GM18951 (cell line): ENCODE measurements around the gene LIN7C.
"Not testable (repeated sequence)": the region's sequence is repeated elsewhere in the genome, so short reads cannot be mapped to it uniquely, and the experiment has no call there.

Experiments
- POLR2A ChIP-seq: IDR thresholded peaks from 4 replicates; pipeline ENCODE4 v1.6.1; 2011; ENCODE audit warnings: mild to moderate bottlenecking; ENCODE audit not compliant: insufficient read length, insufficient read depth; ENCODE audit errors: extremely low read depth
- in situ Hi-C: fragments of 300-500 bp; cut with MboI; formaldehyde crosslinking; loops from one replicate; pipeline ENCODE4 v1.12.0; 2022; ENCODE audit warnings: low sequenced_read_pairs, mixed read lengths, inconsistent platforms; ENCODE audit not compliant: unreplicated experiment

LIN7C gene

DNA sequence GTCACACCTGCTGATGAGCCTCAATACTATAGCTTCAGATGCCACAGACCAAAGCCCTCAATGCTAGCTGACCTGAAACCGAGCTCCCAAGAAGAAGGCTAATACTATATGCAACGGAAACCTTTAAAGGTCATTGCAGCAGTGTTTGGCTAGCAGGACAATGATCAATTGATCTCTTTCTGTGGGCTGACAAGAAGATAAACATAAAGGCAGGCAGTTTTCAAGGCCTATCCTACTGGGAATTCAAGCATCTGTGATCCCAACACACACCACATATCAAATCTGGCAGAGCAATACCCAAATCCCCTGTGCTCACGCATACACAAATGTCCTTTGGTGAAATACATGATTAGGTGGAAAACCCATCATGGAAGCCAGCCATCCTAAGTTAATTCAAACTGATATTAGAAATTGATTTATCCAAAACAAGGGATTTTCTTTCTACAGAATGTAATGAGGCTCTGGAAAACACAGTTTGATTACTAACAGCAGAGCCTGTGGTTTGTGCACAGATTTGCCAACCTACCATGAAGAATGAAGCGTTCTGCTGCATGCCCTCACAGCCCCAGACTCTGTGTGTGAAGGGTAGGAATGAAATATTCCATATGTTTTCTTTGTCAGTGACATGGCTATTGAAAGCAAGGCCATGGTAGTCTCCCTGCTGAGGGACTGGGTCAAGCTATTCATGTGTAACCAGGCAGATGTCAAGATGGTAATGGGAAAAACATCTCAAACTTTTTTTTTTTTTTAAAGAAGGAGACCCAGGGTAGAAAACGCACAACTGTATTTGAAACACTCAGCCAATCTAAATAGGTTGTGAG lies 46.2 kb downstream of the LIN7C start:
- TF ChIP-seq POLR2A, result no peak
- in situ Hi-C loops, result no loop called here

DNA sequence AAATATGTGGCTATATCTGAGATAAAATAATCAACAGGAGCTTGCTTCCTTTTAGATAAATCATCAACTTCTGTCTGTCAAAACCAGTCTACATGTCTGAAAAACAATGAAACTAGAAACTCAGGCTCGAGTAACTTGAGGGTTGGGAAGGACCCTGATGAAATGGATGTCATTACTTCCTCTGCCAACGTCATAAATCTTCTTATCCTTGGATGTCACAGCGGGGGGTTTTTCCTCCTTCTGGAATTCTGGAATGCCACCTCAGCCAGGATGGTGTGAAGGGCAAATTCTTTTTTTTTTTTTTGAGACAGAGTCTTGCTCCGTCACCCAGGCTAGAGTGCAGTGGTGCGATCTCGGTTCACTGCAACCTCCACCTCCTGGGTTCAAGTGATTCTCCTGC lies 47.4 kb downstream of the LIN7C start:
- in situ Hi-C loops, result no loop called here

DNA sequence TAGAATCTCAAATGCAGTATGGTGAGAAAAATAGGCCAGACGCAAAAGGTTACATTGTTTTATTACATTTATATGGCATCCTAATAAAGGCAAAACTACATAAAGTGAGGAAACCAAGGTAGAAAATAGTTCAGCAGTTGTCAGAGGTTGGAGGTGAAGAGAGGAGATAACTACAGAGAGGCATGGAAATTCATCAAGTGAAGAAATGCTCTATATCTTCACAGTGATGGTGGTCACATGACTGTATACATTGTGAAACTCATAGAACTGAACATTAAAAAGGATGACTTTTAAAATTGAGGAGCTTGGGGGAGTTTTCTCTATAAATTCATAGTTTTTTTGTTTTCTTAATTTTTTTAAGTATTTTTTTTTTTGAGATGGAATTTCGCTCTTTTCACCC lies 48.4 kb downstream of the LIN7C start:
- TF ChIP-seq POLR2A, result no peak
- in situ Hi-C loops, result no loop called here

More for the DNA sequence above, 47.4 kb downstream of the LIN7C start:
- no peak for TF ChIP-seq POLR2A

DNA sequence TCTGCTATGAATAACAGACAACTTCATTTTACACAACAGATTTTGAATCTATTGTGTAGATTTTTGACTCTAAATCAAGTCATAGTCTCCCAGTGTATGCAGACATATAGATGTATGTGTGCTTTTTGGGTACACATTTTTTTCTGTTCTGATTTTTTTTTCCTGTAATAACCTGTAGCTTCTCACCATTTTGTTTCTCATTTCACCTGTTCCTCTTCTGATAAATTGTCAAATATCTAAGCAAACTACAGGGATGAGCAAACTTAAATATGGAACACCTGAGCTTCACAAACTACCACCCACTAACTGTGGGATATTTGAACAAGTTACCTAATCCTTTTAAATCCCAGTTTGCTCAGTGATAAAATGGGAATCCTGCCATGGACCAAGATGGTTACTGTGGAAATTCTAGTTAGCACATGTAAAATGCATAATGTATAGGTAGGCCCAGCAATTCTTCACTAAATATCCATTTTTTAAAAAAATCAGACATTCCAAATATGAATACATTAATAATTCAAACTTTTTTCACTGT lies 49.7 kb downstream of the LIN7C start:
- in situ Hi-C loops, result no loop called here
- no peak for TF ChIP-seq POLR2A

DNA sequence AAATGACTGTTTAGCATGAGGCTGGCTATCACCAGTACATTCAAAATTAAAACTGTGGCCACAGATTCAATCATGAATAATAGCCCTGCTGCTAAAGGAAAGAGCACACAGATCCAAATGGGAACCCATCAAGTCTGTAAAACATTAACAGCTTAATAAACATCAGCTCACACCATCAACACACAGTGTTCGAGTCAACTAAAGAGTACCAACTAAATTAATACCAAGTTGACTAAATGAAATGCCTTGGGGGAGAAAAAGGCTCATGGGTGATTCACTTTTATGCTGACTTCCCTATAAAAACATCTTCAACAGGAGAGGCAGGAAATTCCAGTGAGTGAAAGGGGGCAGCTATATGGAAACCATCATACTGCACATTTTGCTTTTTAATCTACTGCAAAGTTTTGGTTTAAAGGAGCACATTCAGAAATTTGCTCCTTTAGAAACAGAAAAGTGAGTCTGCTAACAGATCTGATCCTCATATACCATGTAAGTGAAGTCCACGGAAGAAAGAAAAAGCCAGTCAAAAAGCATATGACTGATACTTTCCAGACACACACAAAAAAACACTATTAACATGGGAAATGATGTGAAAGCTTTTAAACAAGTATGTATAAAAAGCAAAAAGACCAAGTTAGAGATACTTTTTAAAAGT lies 50.3 kb downstream of the LIN7C start:
- no peak for TF ChIP-seq POLR2A
- in situ Hi-C loops, result no loop called here

DNA sequence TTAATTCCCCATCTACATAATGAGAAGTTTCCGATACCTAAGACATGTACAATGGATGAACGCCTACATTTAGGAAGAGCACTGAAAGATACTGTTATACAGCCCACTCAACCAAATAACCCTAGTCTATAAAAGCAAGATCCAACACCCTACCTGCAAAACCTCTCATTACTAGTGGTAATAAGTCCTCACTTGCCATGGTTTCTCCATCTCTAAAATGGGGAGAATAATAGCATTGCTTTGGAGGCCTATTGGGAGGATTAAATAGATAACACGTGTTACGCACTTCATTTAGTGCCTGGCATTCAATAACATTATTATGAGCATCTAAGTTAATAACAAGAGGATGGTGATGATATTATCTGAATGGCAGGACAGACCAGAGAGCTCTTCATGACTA lies 50.9 kb downstream of the LIN7C start:
- in situ Hi-C loops, result no loop called here
- no peak for TF ChIP-seq POLR2A

DNA sequence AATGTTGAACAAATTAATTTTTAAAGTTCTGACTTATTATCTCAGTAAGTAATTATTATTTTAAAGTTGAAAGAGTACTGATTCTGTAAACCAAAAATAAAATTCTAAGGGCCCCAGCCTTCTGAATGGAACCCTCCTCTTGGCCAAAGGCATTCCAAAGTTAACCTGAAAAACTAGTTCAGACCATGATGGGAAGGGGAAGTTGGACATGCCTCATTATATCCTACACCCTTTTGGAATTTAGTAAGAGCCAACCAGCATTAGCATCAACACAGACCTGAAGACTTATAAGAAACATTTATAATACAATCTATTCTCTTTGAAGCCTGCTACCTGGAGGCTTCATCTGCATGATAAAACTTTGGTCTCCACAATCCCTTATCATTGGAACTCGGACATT lies 52.9 kb downstream of the LIN7C start:
- in situ Hi-C loops, result no loop called here
- no peak for TF ChIP-seq POLR2A

DNA sequence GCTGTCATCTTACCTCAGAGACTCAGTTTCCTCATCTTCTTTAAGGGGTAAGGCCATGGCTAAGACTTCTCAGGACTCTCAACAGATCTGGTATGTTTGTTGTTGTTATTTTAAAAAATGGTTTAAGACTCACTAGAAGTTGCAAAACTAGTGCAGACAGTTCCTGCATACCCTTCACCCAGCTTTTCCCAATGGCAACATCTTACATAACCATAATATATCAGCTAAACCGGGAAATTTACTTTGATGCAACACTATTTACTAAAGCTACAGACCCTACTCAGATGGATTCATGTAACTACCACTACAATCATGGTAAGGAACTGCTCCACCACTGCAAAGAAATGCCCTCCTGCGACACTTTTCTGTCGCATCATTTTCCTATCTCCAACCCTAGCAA lies 54.4 kb downstream of the LIN7C start:
- no peak for TF ChIP-seq POLR2A
- in situ Hi-C loops, result no loop called here

DNA sequence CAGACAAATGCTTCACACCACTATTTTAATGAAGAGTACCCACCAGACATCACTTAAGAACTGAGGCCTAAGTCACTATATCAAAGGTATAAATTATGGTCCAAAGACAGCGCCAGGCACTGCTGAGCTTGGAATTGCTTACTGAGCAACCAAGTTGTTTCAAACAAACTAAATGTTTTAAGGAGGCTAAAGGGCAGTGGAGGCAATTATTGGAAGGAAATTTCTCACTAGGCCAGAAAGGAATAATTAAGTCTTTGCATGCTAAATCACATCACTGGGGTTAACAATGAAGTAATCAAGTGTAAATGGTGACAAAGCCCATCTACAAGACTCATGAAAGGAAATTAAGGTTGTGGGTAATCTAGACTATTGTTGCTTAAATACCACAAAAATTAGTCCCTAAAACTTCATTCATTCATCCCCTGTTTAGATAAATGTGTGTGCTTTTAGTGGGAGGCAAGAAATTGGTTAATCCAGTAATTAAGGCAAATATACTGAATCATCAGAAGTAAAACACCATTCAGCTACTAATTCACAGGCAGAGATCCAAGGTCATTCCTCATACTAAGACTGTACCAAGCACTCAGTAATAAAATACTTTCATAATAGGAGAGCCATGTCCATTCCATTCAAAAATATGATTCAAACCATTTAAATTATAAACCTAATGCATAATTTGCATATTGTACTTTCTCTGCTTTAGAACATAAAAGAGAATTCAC lies 55.2 kb downstream of the LIN7C start:
- TF ChIP-seq POLR2A, result no peak
- in situ Hi-C loops, result no loop called here

DNA sequence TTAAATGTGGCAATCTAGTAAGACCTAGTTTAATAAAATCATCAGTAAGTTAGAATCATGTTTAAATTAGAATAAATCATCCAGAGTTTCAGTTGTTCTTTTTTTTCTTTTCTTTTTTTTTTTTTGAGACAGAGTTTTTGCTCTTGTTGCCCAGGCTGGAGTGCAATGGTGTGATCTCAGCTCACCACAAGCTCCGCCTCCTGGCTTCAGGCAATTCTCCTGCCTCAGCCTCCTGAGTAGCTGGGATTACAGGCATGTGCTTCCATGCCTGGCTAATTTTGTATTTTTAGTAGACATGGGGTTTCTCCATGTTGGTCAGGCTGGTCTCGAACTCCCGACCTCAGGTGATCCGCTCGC lies 58.4 kb downstream of the LIN7C start:
- in situ Hi-C loops, result not testable (repeated sequence)

DNA sequence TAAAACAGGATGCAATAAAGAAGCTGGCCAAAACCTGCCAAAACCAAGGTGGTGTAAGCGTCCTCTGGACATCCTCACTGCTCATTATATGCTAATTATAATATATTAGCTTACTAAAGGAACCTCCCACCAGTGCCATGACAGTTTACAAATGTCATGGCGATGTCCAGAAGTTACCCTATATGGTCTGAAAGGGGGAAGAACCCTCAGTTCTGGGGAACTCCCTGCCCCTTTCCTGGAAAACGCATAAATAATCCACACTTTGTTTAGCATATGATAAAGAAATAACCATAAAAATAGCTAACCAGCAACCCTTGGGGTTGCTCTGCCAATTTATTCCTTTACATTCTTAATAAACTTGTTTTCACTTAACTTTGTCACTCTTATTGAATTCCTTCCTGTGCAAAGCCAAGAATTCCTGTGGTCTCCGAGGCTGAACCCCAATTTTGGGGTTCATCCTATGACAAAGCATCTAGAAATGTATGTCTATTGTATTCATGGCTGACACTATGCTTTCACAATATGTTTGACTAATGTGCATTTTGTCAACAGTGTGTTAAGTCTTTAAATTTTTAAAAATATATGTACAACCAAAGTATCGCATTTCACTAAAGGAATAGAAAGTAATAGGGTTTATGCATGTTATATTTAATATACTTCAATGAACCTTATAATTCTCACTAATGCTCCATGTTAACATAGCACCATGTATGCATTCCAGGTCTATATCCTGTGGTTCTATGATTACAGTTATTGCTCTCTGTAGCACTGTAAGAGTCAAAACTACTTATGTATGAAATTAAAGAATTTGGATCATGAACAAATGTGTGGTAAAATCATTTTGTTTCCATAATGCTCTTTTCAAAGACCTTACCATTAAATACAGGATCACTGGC lies 59.0 kb downstream of the LIN7C start:
- in situ Hi-C loops, result no loop called here
- no peak for TF ChIP-seq POLR2A

DNA sequence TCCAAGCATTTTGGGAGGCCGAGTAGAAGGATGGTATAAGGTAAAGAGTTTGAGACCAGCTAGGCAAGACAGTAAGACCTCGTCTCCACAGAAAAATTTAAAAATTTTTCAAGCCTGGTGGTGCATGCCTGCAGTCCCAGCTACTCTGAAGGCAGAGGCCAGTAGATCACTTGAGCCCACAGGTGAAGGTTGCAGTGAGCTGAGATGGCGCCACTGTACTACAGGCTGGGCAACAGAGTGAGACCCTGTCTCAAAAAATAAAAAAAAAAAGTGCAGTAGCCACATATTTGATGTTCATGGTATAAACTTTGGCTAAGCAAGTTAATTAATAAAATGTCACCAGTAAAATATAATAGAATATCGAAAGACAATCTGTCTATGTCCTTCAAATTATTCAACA lies 60.9 kb downstream of the LIN7C start:
- in situ Hi-C loops, result no loop called here
- TF ChIP-seq POLR2A, result no peak

DNA sequence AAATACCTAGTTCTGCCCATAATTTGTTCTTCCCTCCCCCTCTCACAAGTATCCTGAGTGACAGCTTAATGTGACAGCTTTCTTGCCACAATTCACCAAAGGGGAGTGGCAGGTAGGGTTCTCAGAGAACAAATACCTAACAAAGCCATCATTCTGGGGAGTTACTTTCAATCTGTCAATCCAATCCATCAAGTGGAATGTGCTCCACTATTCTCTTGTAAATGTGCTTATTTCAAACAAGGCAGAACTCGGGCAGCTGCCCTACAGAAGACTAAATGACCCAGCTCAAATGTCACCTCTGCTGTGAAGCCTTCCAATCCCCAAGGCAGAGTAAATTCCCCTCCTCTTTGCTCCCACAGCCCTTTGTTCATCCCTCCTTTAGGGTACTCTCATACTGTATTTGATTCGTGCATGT lies 61.8 kb downstream of the LIN7C start:
- no peak for TF ChIP-seq POLR2A
- in situ Hi-C loops, result no loop called here
